ENCODE measurements around the gene LRBA. TPM values are rescaled to one million over a fixed set of nuclear protein-coding genes. Genes with fewer than 3 reads are reported as not detected.
A peak's percentile ranks its signal among the peaks of the same experiment; 100 is the strongest.
"Not testable (repeated sequence)": the region's sequence is repeated elsewhere in the genome, so short reads cannot be mapped to it uniquely, and the experiment has no call there.

Gene LRBA
- total and polyA plus RNA-seq, 2 donors: 18.4 to 38.6 TPM

DNA sequence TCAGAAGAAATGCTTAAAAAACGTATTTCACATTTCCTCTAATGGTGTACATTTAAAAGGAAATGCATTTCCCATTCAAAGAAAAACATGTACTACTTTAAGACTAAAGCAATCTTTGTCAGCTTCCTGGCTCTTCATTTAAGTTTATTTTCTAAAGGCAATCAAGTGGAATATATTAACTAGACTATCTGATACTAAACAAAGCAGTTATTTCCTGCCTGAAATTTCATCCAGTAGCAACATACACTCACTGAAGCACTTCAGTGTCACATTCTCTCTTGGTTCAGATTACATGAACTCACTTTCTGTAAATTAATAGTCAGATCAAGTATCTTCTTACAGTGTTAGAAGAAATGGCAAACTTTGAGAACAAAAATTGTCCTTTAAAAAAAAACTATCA is 42.5 kb downstream of the LRBA start:
- WGBS: 39% methylated on average over 1 of the region's 1 CpG
- no peaks in the 10 kb centered on the region for H3K27me3 ChIP-seq (ENCODE audit: control insufficient read depth in 2 of 2, insufficient read depth in 1 of 2, low read length in 1 of 2)
- no peak overlapping the region for H3K4me3 ChIP-seq (ENCODE audit: low read length in 2 of 2)
- no peaks in the 10 kb centered on the region for H3K9me3 ChIP-seq (ENCODE audit: control insufficient read depth in 2 of 2, insufficient read depth in 1 of 2, low read length in 1 of 2)
- DNase-seq (ENCODE audit: low read depth in 6 of 9, low spot score in 9 of 9): no peak
- no peaks in the 10 kb centered on the region for H3K4me1 ChIP-seq (ENCODE audit: control insufficient read depth in 2 of 2, insufficient read depth in 2 of 2, low read length in 2 of 2)
- H3K36me3 ChIP-seq (ENCODE audit: control insufficient read depth in 2 of 2, insufficient read depth in 2 of 2, low read length in 1 of 2): no peaks in the 10 kb centered on the region
- H3K27ac ChIP-seq (ENCODE audit: low read depth in 1 of 2, low read length in 1 of 2): no peak overlapping the region

DNA sequence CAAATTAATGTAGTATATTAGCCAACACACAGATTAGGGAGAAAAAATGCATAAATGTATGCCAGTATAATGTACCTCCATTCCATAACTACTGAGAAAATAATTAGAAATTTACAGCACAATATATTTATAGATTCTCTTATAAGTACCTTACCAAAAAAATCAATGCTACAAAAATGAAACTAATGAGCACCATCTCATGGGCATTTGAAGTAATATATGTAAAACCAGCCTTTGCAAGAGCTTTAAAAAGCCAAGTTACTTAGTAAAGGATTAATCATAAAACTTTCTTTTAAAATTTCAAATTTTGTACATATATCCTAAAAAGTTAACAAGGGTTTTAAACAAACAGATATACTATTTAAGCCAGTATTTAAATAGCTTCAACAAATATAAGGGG is 43.2 kb downstream of the LRBA start:
- no peaks in the 10 kb centered on the region for H3K27me3 ChIP-seq (ENCODE audit: control insufficient read depth in 2 of 2, insufficient read depth in 1 of 2, low read length in 1 of 2)
- DNase-seq (ENCODE audit: low read depth in 6 of 9, low spot score in 9 of 9): no peak
- no peaks in the 10 kb centered on the region for H3K36me3 ChIP-seq (ENCODE audit: control insufficient read depth in 2 of 2, insufficient read depth in 2 of 2, low read length in 1 of 2)
- no peak overlapping the region for H3K4me3 ChIP-seq (ENCODE audit: low read length in 2 of 2)
- H3K9me3 ChIP-seq (ENCODE audit: control insufficient read depth in 2 of 2, insufficient read depth in 1 of 2, low read length in 1 of 2): no peaks in the 10 kb centered on the region
- no peaks in the 10 kb centered on the region for H3K4me1 ChIP-seq (ENCODE audit: control insufficient read depth in 2 of 2, insufficient read depth in 2 of 2, low read length in 2 of 2)
- no peak overlapping the region for H3K27ac ChIP-seq (ENCODE audit: low read depth in 1 of 2, low read length in 1 of 2)

DNA sequence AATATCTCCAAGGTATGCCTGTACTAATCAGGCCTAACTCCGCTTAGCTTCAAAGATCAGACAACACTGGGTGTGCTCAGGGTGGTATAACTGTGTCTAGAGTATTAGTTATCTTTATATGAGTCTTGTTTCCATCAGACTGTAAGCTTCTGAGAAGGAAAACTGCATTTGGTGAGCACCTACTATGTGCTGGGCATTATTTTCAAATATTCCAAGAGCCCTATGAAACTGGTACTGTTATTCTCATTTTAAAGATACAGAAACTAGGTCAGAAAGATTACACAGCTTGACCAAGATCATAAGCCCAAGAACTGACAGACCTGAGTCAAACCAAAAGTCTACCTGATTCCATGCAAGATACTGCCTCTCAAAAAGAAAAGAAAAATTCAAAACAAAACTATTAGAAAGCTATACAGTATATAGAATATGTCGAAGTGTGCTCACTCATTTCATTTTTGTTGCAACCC is 44.4 kb downstream of the LRBA start:
- H3K9me3 ChIP-seq (ENCODE audit: control insufficient read depth in 2 of 2, insufficient read depth in 1 of 2, low read length in 1 of 2): no peaks in the 10 kb centered on the region
- 98% methylated on average over 2 of the region's 2 CpGs for WGBS

DNA sequence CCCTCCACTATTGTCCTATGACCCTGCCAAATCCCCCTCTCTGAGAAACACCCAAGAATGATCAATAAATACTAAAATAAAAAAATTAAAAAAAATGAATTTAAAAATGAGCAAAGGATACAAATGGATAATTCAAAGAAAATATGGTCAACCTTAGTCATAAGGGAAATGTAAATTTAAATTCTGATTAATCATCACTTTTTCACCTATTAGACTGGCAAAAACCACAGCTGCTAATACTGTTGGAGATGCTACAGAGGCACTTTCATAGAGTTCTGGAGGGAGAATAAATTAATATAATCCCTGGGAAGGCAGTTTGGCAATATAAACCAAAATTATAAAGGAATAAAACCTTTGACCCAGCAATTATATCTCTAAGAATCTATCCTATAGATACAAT is 50.3 kb downstream of the LRBA start:
- DNase-seq (ENCODE audit: low read depth in 6 of 9, low spot score in 9 of 9): no peak
- Histone ChIP-seq H3K27ac (ENCODE audit: low read depth in 1 of 2, low read length in 1 of 2) (no peak overlapping the region), H3K4me3 (ENCODE audit: low read length in 2 of 2) (no peak overlapping the region), H3K9me3 (ENCODE audit: control insufficient read depth in 2 of 2, insufficient read depth in 1 of 2, low read length in 1 of 2) (peaks cover 0 to 8% of the 10 kb centered on the region in 2 donors), H3K36me3 (ENCODE audit: control insufficient read depth in 2 of 2, insufficient read depth in 2 of 2, low read length in 1 of 2) (no peaks in the 10 kb centered on the region), H3K4me1 (ENCODE audit: control insufficient read depth in 2 of 2, insufficient read depth in 2 of 2, low read length in 2 of 2) (no peaks in the 10 kb centered on the region), H3K27me3 (ENCODE audit: control insufficient read depth in 2 of 2, insufficient read depth in 1 of 2, low read length in 1 of 2) (no peaks in the 10 kb centered on the region)

More for the DNA sequence above, 44.4 kb downstream of the LRBA start:
- H3K4me1 ChIP-seq (ENCODE audit: control insufficient read depth in 2 of 2, insufficient read depth in 2 of 2, low read length in 2 of 2): no peaks in the 10 kb centered on the region
- no peaks in the 10 kb centered on the region for H3K36me3 ChIP-seq (ENCODE audit: control insufficient read depth in 2 of 2, insufficient read depth in 2 of 2, low read length in 1 of 2)
- no peak overlapping the region for H3K4me3 ChIP-seq (ENCODE audit: low read length in 2 of 2)
- H3K27me3 ChIP-seq (ENCODE audit: control insufficient read depth in 2 of 2, insufficient read depth in 1 of 2, low read length in 1 of 2): no peaks in the 10 kb centered on the region
- H3K27ac ChIP-seq (ENCODE audit: low read depth in 1 of 2, low read length in 1 of 2): no peak overlapping the region
- DNase-seq (ENCODE audit: low read depth in 6 of 9, low spot score in 9 of 9): no peak

DNA sequence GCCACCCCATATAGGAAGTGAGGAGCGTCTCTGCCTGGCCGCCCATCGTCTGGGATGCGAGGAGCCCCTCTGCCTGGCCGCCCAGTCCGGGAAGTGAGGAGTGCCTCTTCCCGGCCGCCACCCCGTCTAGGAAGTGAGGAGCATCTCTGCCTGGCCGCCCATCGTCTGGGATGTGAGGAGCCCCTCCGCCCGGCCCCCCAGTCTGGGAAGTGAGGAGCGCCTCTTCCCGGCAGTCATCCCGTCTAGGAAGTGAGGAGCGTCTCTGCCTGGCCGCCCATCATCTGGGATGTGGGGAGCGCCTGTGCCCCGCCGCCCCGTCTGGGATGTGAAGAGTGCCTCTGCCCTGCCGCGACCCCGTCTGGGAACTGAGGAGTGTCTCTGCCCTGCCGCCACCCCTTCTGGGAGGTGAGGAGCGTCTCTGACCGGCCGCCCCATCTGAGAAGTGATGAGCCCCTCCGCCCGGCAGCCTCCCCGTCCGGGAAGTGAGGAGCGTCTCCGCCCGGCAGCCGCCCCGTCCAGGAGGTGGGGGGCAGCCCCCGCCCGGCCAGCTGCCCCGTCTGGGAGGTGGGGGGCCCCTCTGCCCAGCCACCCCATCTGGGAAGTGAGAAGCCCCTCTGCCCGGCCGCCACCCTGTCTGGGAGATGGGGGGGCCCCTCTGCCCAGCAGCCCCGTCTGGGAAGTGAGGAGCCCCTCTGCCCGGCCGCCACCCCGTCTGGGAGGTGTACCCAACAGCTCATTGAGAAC is 51.3 kb downstream of the LRBA start:
- 97% methylated on average over 47 of the region's 47 CpGs for WGBS

DNA sequence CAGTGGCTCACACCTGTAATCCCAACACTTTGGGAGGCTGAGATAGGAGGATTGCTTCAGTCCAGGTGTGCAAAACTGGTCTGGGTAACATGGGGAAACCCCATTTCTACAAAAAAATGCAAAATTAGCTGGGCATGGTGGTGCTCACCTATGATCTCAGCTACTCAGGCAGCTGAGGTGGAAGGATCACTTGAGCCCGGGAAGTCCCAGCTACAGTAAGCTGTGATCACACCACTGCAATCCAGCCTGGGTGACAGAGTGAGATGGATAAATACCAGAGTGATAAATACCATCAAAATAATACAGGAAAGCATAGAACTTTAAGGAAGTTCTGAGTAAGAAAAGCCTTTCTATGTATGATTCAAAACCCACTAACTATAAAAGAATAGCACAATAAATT is 52.8 kb downstream of the LRBA start:
- Histone ChIP-seq H3K27me3 (ENCODE audit: control insufficient read depth in 2 of 2, insufficient read depth in 1 of 2, low read length in 1 of 2) (no peaks in the 10 kb centered on the region), H3K36me3 (ENCODE audit: control insufficient read depth in 2 of 2, insufficient read depth in 2 of 2, low read length in 1 of 2) (peaks cover 0 to 7% of the 10 kb centered on the region in 2 donors), H3K4me1 (ENCODE audit: control insufficient read depth in 2 of 2, insufficient read depth in 2 of 2, low read length in 2 of 2) (no peaks in the 10 kb centered on the region), H3K9me3 (ENCODE audit: control insufficient read depth in 2 of 2, insufficient read depth in 1 of 2, low read length in 1 of 2) (peaks cover 3 to 24% of the 10 kb centered on the region in 2 donors), H3K27ac (ENCODE audit: low read depth in 1 of 2, low read length in 1 of 2) (no peak overlapping the region), H3K4me3 (ENCODE audit: low read length in 2 of 2) (no peak overlapping the region)
- 90% methylated on average over 1 of the region's 1 CpG for WGBS
- no peak for DNase-seq (ENCODE audit: low read depth in 6 of 9, low spot score in 9 of 9)

More for the DNA sequence above, 51.3 kb downstream of the LRBA start:
- not testable (repeated sequence) for H3K36me3 ChIP-seq (ENCODE audit: control insufficient read depth in 2 of 2, insufficient read depth in 2 of 2, low read length in 1 of 2); H3K27ac ChIP-seq (ENCODE audit: low read depth in 1 of 2, low read length in 1 of 2); DNase-seq (ENCODE audit: low read depth in 6 of 9, low spot score in 9 of 9); H3K4me1 ChIP-seq (ENCODE audit: control insufficient read depth in 2 of 2, insufficient read depth in 2 of 2, low read length in 2 of 2); H3K4me3 ChIP-seq (ENCODE audit: low read length in 2 of 2); H3K27me3 ChIP-seq (ENCODE audit: control insufficient read depth in 2 of 2, insufficient read depth in 1 of 2, low read length in 1 of 2)
- H3K9me3 ChIP-seq (ENCODE audit: control insufficient read depth in 2 of 2, insufficient read depth in 1 of 2, low read length in 1 of 2): peaks cover 0 to 12% of the 10 kb centered on the region in 2 donors

DNA sequence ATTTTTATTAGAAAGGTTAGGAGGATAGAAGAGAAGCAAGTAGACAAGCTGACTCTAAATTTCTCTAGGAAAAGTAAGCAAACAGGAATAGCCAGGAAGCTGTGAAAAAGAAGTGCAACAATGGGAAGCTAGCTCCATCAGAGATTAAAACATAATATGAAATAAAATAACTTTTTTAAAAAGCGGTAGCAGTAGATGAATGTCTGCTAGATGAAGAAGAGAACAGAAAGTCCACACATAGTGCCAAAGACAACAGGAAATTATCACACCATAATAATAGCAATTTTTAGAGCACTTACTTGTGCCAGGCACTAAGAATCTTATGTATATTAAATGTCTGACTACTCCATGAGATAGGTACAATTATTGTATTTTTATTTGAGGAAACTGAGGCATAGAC is 53.5 kb downstream of the LRBA start:
- no peaks in the 10 kb centered on the region for H3K4me1 ChIP-seq (ENCODE audit: control insufficient read depth in 2 of 2, insufficient read depth in 2 of 2, low read length in 2 of 2)
- 96% methylated on average over 1 of the region's 1 CpG for WGBS

DNA sequence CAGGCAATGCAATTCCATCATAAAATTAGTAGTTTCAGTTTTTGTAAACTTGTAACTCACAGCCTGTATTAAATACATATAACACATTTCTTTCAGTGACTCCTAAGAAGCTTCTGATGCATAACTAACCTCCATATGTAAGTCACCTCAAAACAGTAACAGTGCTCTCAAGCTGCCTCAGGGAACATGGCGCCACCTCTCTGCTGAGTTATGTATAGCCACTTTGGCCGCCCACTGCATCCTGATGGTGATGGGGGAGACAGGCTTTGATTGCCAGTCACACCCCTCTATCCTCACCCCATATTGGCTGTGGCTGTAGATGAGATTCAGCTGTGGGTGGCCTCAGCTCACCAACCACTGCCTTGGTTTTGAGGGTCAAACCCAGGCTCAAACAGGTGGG is 54.3 kb downstream of the LRBA start:
- H3K27ac ChIP-seq (ENCODE audit: low read depth in 1 of 2, low read length in 1 of 2): no peak overlapping the region
- no peaks in the 10 kb centered on the region for H3K4me1 ChIP-seq (ENCODE audit: control insufficient read depth in 2 of 2, insufficient read depth in 2 of 2, low read length in 2 of 2)
- WGBS: 97% methylated on average over 2 of the region's 2 CpGs
- H3K4me3 ChIP-seq (ENCODE audit: low read length in 2 of 2): no peak overlapping the region
- no peaks in the 10 kb centered on the region for H3K27me3 ChIP-seq (ENCODE audit: control insufficient read depth in 2 of 2, insufficient read depth in 1 of 2, low read length in 1 of 2)
- H3K36me3 ChIP-seq (ENCODE audit: control insufficient read depth in 2 of 2, insufficient read depth in 2 of 2, low read length in 1 of 2): peaks cover 0 to 7% of the 10 kb centered on the region in 2 donors
- DNase-seq (ENCODE audit: low read depth in 6 of 9, low spot score in 9 of 9): peak in 3 of 9 donors; percentile 8 to 38 (median 13)
- peaks cover 3 to 24% of the 10 kb centered on the region in 2 donors for H3K9me3 ChIP-seq (ENCODE audit: control insufficient read depth in 2 of 2, insufficient read depth in 1 of 2, low read length in 1 of 2)

More for the DNA sequence above, 53.5 kb downstream of the LRBA start:
- Histone ChIP-seq H3K9me3 (ENCODE audit: control insufficient read depth in 2 of 2, insufficient read depth in 1 of 2, low read length in 1 of 2) (peaks cover 3 to 24% of the 10 kb centered on the region in 2 donors), H3K27me3 (ENCODE audit: control insufficient read depth in 2 of 2, insufficient read depth in 1 of 2, low read length in 1 of 2) (no peaks in the 10 kb centered on the region), H3K27ac (ENCODE audit: low read depth in 1 of 2, low read length in 1 of 2) (no peak overlapping the region), H3K4me3 (ENCODE audit: low read length in 2 of 2) (no peak overlapping the region), H3K36me3 (ENCODE audit: control insufficient read depth in 2 of 2, insufficient read depth in 2 of 2, low read length in 1 of 2) (peaks cover 0 to 7% of the 10 kb centered on the region in 2 donors)
- no peak for DNase-seq (ENCODE audit: low read depth in 6 of 9, low spot score in 9 of 9)

DNA sequence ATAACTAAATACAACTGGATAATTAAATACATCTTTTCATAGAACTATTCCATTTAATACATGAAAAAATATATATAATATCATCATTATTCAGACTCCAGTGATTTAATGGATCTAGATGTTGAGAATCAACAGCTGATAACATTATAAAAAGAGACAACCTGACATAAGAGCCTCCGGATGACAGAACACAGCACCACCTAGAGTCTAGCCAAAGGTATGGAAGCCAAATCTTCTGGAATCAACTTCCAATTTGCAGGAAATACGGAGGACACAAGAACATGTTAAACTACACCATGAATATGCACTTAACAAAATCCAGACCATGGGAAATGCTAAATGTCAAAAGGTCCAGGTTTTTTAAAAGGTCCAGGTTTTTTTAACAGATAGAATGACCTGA is 55.0 kb downstream of the LRBA start:
- no peaks in the 10 kb centered on the region for H3K4me1 ChIP-seq (ENCODE audit: control insufficient read depth in 2 of 2, insufficient read depth in 2 of 2, low read length in 2 of 2)
- WGBS: 95% methylated on average over 2 of the region's 2 CpGs
- peaks cover 0 to 7% of the 10 kb centered on the region in 2 donors for H3K36me3 ChIP-seq (ENCODE audit: control insufficient read depth in 2 of 2, insufficient read depth in 2 of 2, low read length in 1 of 2)
- no peak overlapping the region for H3K4me3 ChIP-seq (ENCODE audit: low read length in 2 of 2)
- no peak overlapping the region for H3K27ac ChIP-seq (ENCODE audit: low read depth in 1 of 2, low read length in 1 of 2)
- no peak for DNase-seq (ENCODE audit: low read depth in 6 of 9, low spot score in 9 of 9)
- peaks cover 3 to 24% of the 10 kb centered on the region in 2 donors for H3K9me3 ChIP-seq (ENCODE audit: control insufficient read depth in 2 of 2, insufficient read depth in 1 of 2, low read length in 1 of 2)
- no peaks in the 10 kb centered on the region for H3K27me3 ChIP-seq (ENCODE audit: control insufficient read depth in 2 of 2, insufficient read depth in 1 of 2, low read length in 1 of 2)
